Left renal pelvis (tissue), 4 donors: ENCODE results near the gene ZNF451. TPM values are rescaled to one million over a fixed set of nuclear protein-coding genes. Genes with fewer than 3 reads are reported as not detected.

Source experiments
- DNase-seq, 4 donors: peaks; one replicate each; pipeline ENCODE4 v3.0.0-alpha.2; 2013; ENCODE audit warnings: low read depth in 4 of 4, low spot score in 3 of 4
- polyA plus RNA-seq, 4 donors: library from polyadenylated mRNA; unstranded; fragments of 120-200 nt; gene quantifications; one replicate each; pipeline ENCODE4 v1.2.1, GENCODE V29; 2013; ENCODE audit not compliant: insufficient read length in 4 of 4

The ZNF451 gene
- polyA plus RNA-seq, 4 donors: 31.4 to 41.8 (median 36.9) TPM

- DNase-seq: no peak
Observed at GRCh38 chr6:57147401-57147800, 57.4 kb downstream of the ZNF451 start.

GRCh38 chr6:57147955-57148858 is 58.2 kb downstream of the ZNF451 start:
- DNase-seq: no peak

GRCh38 chr6:57158658-57159057 is 68.7 kb downstream of the ZNF451 start:
- no peak for DNase-seq

GRCh38 chr6:57159127-57159526 is 69.1 kb downstream of the ZNF451 start:
- DNase-seq: no peak

- no peak for DNase-seq
Observed at GRCh38 chr6:57162028-57162427, 72.0 kb downstream of the ZNF451 start.

GRCh38 chr6:57162516-57162915 is 72.5 kb downstream of the ZNF451 start:
- no peak for DNase-seq

- no peak for DNase-seq
Observed at GRCh38 chr6:57163956-57164355, 74.0 kb downstream of the ZNF451 start.

- DNase-seq: no peak
Observed at GRCh38 chr6:57165080-57165479, 75.1 kb downstream of the ZNF451 start.

- DNase-seq: peak; percentile 58 to 62 (median 59)
Observed at GRCh38 chr6:57172136-57173055, 82.4 kb downstream of the ZNF451 start, which contains the start of gene BAG2. TSS of gene BAG2 (plus strand) at chr6:57172326. CDS start at chr6:57172698, 372 bp downstream.

- peak in 1 of 4 donors; percentile 29 for DNase-seq
Observed at GRCh38 chr6:57173056-57173885, 83.3 kb downstream of the ZNF451 start.

- no peak for DNase-seq
Observed at GRCh38 chr6:57173886-57174510, 84.0 kb downstream of the ZNF451 start.

- DNase-seq: no peak
Observed at GRCh38 chr6:57174511-57174907, 84.5 kb downstream of the ZNF451 start.

- no peak for DNase-seq
Observed at GRCh38 chr6:57177545-57178265, 87.7 kb downstream of the ZNF451 start.

GRCh38 chr6:57180596-57180995 is 90.6 kb downstream of the ZNF451 start:
- no peak for DNase-seq

GRCh38 chr6:57182017-57182432 is 92.0 kb downstream of the ZNF451 start:
- DNase-seq: no peak

GRCh38 chr6:57183336-57183735 is 93.3 kb downstream of the ZNF451 start:
- no peak for DNase-seq

GRCh38 chr6:57190140-57190539 is 100.2 kb downstream of the ZNF451 start:
- peak in 1 of 4 donors; percentile 18 for DNase-seq

GRCh38 chr6:57193177-57193576 is 103.2 kb downstream of the ZNF451 start:
- no peak for DNase-seq

GRCh38 chr6:57195457-57195856 is 105.5 kb downstream of the ZNF451 start:
- DNase-seq: no peak
